HEK293T (cell line): ENCODE results near the gene SARM1.

Experiments
- CTCF ChIA-PET: fragments of 350-600 bp; formaldehyde crosslinking; extraction: SDS; loops from one replicate; lab custom pipeline; 2021; ENCODE audit warnings: antibody characterized with exemption, inconsistent platforms; lab: Yijun Ruan, JAX
- POLR2A ChIA-PET: fragments of 350-600 bp; formaldehyde crosslinking; extraction: SDS; loops from one replicate; lab custom pipeline; 2020; ENCODE audit warnings: antibody characterized with exemption, inconsistent platforms; lab: Yijun Ruan, JAX
- DNase-seq: peaks from one replicate; pipeline ENCODE4 v3.0.0; 2012; ENCODE audit warnings: mixed read lengths; ENCODE audit errors: extremely low spot score
- BHLHE40 ChIP-seq: fragments of 450-650 bp; IDR thresholded peaks from 2 replicates; pipeline ENCODE4 v1.6.1; 2016; ENCODE audit warnings: mild to moderate bottlenecking, moderate library complexity, borderline replicate concordance
- CTBP1 ChIP-seq: fragments of 450-650 bp; IDR thresholded peaks from 2 replicates; pipeline ENCODE4 v1.6.1; 2016; ENCODE audit warnings: borderline replicate concordance
- ELF4 ChIP-seq: fragments of 450-650 bp; IDR thresholded peaks from 2 replicates; pipeline ENCODE4 v1.6.1; 2017; ENCODE audit warnings: antibody characterized with exemption
- FOXA1 ChIP-seq: fragments of 450-650 bp; IDR thresholded peaks from 2 replicates; pipeline ENCODE4 v1.6.1; 2016; ENCODE audit warnings: mild to moderate bottlenecking
- FOXK2 ChIP-seq: fragments of 450-650 bp; IDR thresholded peaks from 2 replicates; pipeline ENCODE4 v1.6.1; 2016; ENCODE audit warnings: mild to moderate bottlenecking
- FOXM1 ChIP-seq: fragments of 450-650 bp; IDR thresholded peaks from 2 replicates; pipeline ENCODE4 v1.6.1; 2017; ENCODE audit warnings: mild to moderate bottlenecking, borderline replicate concordance
- HDGF ChIP-seq: fragments of 450-650 bp; IDR thresholded peaks from 2 replicates; pipeline ENCODE4 v1.6.1; 2017; ENCODE audit warnings: antibody characterized with exemption, borderline replicate concordance
- L3MBTL2 ChIP-seq: fragments of 450-650 bp; conservative IDR thresholded peaks from 2 replicates; pipeline ENCODE4 v1.6.1; 2016; ENCODE audit warnings: mild to moderate bottlenecking
- LEF1 ChIP-seq: fragments of 450-650 bp; IDR thresholded peaks from 2 replicates; pipeline ENCODE4 v1.6.1; 2017; ENCODE audit warnings: mild to moderate bottlenecking, borderline replicate concordance
- NFRKB ChIP-seq: fragments of 450-650 bp; IDR thresholded peaks from 2 replicates; pipeline ENCODE4 v1.6.1; 2016; ENCODE audit warnings: mild to moderate bottlenecking, moderate library complexity
- PKNOX1 ChIP-seq: fragments of 450-650 bp; IDR thresholded peaks from 2 replicates; pipeline ENCODE4 v1.6.1; 2016
- SP1 ChIP-seq: fragments of 450-650 bp; IDR thresholded peaks from 2 replicates; pipeline ENCODE4 v1.6.1; 2017
- SUZ12 ChIP-seq: fragments of 450-650 bp; IDR thresholded peaks from 2 replicates; pipeline ENCODE4 v1.6.1; 2016; ENCODE audit warnings: mild to moderate bottlenecking
- TARDBP ChIP-seq: fragments of 450-650 bp; IDR thresholded peaks from 2 replicates; pipeline ENCODE4 v1.6.1; 2016
- ZNF384 ChIP-seq: fragments of 450-650 bp; IDR thresholded peaks from 2 replicates; pipeline ENCODE4 v1.6.1; 2016

SARM1 gene

DNA sequence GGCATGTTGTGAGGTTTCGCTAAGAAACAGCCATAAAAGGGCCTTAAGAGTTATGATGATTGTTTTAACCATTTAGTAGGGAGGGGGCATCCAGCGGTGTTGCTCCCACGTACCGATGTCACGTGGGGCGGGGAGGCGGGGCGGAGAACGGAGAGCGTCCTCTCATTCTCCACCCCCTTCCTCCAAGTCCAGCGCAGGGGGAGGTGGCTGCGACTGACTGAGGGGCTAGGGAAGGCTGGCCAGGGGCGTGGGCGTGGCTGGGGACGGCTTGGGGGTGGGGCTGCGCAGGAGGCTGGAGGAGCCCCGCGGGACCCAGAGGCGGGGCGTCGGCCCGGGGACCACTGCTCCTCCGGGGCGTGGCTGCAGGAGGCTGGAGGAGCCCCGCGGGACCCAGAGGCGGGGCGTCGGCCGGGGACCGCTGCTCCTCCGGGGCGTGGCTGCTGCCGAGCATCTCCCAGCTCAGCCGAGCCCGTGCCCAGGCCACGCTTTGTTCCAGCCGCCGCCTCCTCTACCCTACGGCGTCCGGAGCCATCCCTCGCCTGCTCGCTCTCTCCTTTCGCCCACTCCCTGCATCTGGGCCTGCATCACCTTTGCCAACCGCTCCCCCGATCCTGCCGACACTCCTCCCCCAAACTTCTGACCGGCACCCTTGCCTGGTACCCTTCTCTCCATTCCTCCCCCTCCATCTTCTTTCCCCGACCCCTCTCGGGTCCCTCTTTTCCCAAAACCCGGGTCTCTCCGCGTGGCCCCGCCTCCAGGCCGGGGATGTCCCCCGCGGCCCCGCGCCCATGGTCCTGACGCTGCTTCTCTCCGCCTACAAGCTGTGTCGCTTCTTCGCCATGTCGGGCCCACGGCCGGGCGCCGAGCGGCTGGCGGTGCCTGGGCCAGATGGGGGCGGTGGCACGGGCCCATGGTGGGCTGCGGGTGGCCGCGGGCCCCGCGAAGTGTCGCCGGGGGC lies at the start of gene SARM1:
SARM1 (plus strand) TSS at position 450 of the 958 bp plus-strand sequence; CDS start at position 789, 339 bp downstream.
- POLR2A ChIA-PET: interaction anchor here (0.7 to 6.4 kb wide), 5 partner anchors 14 to 199 kb away, joined by 3 to 64 read pairs (median 3); partner anchors contain the start of genes IFT20, POLDIP2 and TNFAIP1
- DNase-seq: peak; percentile 83
- TF ChIP-seq ZNF384 (no peak), SP1 (no peak), CTBP1 (peak; percentile 37; the same call in 1 of the 2 replicates)
- CTCF ChIA-PET: interaction anchor here (2.3 kb wide), 1 partner anchor 45 kb away, joined by 14 read pairs; no protein-coding TSS in a partner anchor

GRCh38 chr17:28324267-28324745 lies 47.2 kb upstream of the SARM1 start:
- TF ChIP-seq SUZ12 (no peak), TARDBP (no peak), BHLHE40 (no peak), FOXA1 (no peak)
- CTCF ChIA-PET: no interaction called here
- POLR2A ChIA-PET: interaction anchor here (3.8 kb wide), 1 partner anchor 11 kb away, joined by 20 read pairs; the partner anchor contains the start of genes IFT20 and TNFAIP1
- no peak for DNase-seq

DNA sequence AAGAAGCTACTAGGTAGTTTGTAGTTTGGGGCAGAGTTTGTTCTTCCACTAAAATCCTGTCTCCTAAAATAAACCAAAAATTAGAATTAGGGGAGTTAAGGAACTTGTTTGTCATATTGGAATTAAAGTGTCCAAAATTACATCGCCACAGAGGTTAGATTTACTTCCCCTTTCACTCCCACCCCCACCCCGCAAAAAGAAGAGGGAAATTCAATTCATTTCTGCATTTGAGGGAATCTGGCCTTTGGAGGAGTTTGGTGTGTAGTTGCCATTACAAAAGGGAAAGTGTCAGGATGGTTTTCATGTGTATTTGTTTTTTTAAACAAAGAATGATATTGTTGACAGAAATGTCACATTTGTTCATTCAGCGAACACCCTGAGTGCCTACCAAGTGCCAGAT lies 46.7 kb upstream of the SARM1 start:
- CTCF ChIA-PET: no interaction called here
- POLR2A ChIA-PET: interaction anchor here (3.8 kb wide), 1 partner anchor 10 kb away, joined by 20 read pairs; the partner anchor contains the start of genes IFT20 and TNFAIP1
- DNase-seq: no peak
- TF ChIP-seq SP1 (no peak), BHLHE40 (no peak), FOXK2 (no peak), PKNOX1 (no peak), FOXM1 (no peak), ELF4 (no peak), ZNF384 (no peak), FOXA1 (no peak)

- ChIA-PET POLR2A (interaction anchor here (3.8 kb wide), 1 partner anchor 10 kb away, joined by 20 read pairs; the partner anchor contains the start of genes IFT20 and TNFAIP1), CTCF (no interaction called here)
- no peak for DNase-seq
- TF ChIP-seq L3MBTL2 (no peak), FOXM1 (no peak), TARDBP (no peak), SP1 (no peak), FOXA1 (no peak), SUZ12 (no peak), NFRKB (no peak), ZNF384 (no peak)
Measured at GRCh38 chr17:28325211-28325610, 46.3 kb upstream of the SARM1 start.

GRCh38 chr17:28326114-28326513 lies 45.4 kb upstream of the SARM1 start:
- no peak for DNase-seq
- ChIA-PET CTCF (no interaction called here), POLR2A (interaction anchor here (1.0 to 3.8 kb wide), 2 partner anchors 9 to 98 kb away, joined by 3 to 20 read pairs; partner anchors contain the start of genes IFT20 and TNFAIP1)
- no peak for TF ChIP-seq FOXK2
- no peak for TF ChIP-seq LEF1
- TF ChIP-seq PKNOX1: no peak
- TF ChIP-seq FOXM1: no peak
- no peak for TF ChIP-seq SUZ12

DNA sequence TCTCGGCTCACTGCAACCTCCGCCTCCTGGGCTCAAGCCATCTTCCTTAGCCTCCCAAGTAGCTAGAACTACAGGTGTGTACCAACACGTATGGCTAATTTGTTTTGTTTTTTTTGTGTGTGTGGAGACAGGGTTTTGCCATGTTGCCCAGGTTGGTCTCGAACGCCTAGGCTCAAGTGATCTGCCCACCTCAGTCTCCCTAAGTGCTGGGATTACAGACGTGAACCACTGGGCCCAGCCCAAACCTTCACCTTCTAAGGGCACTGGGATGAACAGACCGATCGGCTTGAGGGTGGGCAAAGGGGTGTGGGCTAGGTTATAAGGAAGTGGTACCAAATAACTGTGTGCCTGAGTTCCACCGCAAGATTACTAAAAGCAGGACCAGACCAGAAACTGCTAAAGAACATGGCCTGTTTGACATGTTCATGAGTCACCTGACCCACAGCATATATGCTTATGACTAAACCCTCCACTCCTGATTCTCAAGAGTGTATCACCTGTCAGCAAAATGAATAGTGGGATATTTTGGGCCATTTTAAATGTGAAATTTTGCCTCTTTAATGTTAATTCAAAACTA lies 44.4 kb upstream of the SARM1 start:
- TF ChIP-seq SP1: no peak
- no peak for TF ChIP-seq BHLHE40
- no peak for TF ChIP-seq LEF1
- no peak for TF ChIP-seq NFRKB
- TF ChIP-seq HDGF: no peak
- no peak for TF ChIP-seq FOXK2
- ChIA-PET POLR2A (no interaction called here), CTCF (no interaction called here)

GRCh38 chr17:28327709-28328108 lies 43.8 kb upstream of the SARM1 start:
- CTCF ChIA-PET: no interaction called here
- no peak for DNase-seq
- POLR2A ChIA-PET: no interaction called here
- TF ChIP-seq ZNF384 (no peak), TARDBP (no peak), L3MBTL2 (no peak), ELF4 (no peak), PKNOX1 (no peak), FOXM1 (no peak)

More for the DNA sequence above, 44.4 kb upstream of the SARM1 start:
- DNase-seq: no peak
